GM21515 (cell line): Measurements from ENCODE around the gene FCGR3B.
A peak's percentile ranks its signal among the peaks of the same experiment; 100 is the strongest.
"Not testable (repeated sequence)": the region's sequence is repeated elsewhere in the genome, so short reads cannot be mapped to it uniquely, and the experiment has no call there.

Experiments
- ATAC-seq: cut with Tn5 transposase; IDR thresholded peaks from one replicate; pipeline ENCODE4 v1.9.1; 2021; ENCODE audit not compliant: unreplicated experiment

Gene FCGR3B

GRCh38 chr1:161639203-161639602 lies 8.2 kb upstream of the FCGR3B start:
- not testable (repeated sequence) for ATAC-seq

- not testable (repeated sequence) for ATAC-seq
Observed at GRCh38 chr1:161638251-161638993, 7.4 kb upstream of the FCGR3B start.

GRCh38 chr1:161636976-161637375 lies 6.0 kb upstream of the FCGR3B start:
- ATAC-seq: not testable (repeated sequence)

- ATAC-seq: not testable (repeated sequence)
Observed at GRCh38 chr1:161636189-161636782, 5.3 kb upstream of the FCGR3B start.

- ATAC-seq: not testable (repeated sequence)
Observed at GRCh38 chr1:161634993-161635392, 4.0 kb upstream of the FCGR3B start.

GRCh38 chr1:161630128-161630742 lies 741 bp downstream of the FCGR3B start:
- ATAC-seq: not testable (repeated sequence)

- ATAC-seq: not testable (repeated sequence)
Observed at GRCh38 chr1:161626445-161627146, 4.4 kb downstream of the FCGR3B start.

GRCh38 chr1:161624605-161625004 lies 6.4 kb downstream of the FCGR3B start:
- ATAC-seq: not testable (repeated sequence)

GRCh38 chr1:161623401-161624051 lies 7.5 kb downstream of the FCGR3B start:
- peak; percentile 33 for ATAC-seq

- ATAC-seq: not testable (repeated sequence)
Observed at GRCh38 chr1:161622054-161622453, 8.9 kb downstream of the FCGR3B start.

- not testable (repeated sequence) for ATAC-seq
Observed at GRCh38 chr1:161621181-161622000, 9.6 kb downstream of the FCGR3B start.

- not testable (repeated sequence) for ATAC-seq
Observed at GRCh38 chr1:161620399-161620798, 10.6 kb downstream of the FCGR3B start.

GRCh38 chr1:161618517-161618916 lies 12.5 kb downstream of the FCGR3B start:
- ATAC-seq: not testable (repeated sequence)

- ATAC-seq: not testable (repeated sequence)
Observed at GRCh38 chr1:161616417-161616816, 14.6 kb downstream of the FCGR3B start.

- ATAC-seq: not testable (repeated sequence)
Observed at GRCh38 chr1:161613142-161613514, 17.8 kb downstream of the FCGR3B start.

GRCh38 chr1:161612322-161613141 lies 18.4 kb downstream of the FCGR3B start:
- ATAC-seq: peak; percentile 92

- ATAC-seq: not testable (repeated sequence)
Observed at GRCh38 chr1:161611866-161612321, 19.1 kb downstream of the FCGR3B start.

GRCh38 chr1:161610198-161610597 lies 20.8 kb downstream of the FCGR3B start:
- not testable (repeated sequence) for ATAC-seq
